NCI-H226 (cell line): ENCODE measurements around the gene OR10H3.
"Not testable (repeated sequence)": the region's sequence is repeated elsewhere in the genome, so short reads cannot be mapped to it uniquely, and the experiment has no call there.

Experiments
- DNase-seq: peaks from one replicate; pipeline ENCODE4 v3.0.0-alpha.2; 2015

OR10H3 gene

DNA sequence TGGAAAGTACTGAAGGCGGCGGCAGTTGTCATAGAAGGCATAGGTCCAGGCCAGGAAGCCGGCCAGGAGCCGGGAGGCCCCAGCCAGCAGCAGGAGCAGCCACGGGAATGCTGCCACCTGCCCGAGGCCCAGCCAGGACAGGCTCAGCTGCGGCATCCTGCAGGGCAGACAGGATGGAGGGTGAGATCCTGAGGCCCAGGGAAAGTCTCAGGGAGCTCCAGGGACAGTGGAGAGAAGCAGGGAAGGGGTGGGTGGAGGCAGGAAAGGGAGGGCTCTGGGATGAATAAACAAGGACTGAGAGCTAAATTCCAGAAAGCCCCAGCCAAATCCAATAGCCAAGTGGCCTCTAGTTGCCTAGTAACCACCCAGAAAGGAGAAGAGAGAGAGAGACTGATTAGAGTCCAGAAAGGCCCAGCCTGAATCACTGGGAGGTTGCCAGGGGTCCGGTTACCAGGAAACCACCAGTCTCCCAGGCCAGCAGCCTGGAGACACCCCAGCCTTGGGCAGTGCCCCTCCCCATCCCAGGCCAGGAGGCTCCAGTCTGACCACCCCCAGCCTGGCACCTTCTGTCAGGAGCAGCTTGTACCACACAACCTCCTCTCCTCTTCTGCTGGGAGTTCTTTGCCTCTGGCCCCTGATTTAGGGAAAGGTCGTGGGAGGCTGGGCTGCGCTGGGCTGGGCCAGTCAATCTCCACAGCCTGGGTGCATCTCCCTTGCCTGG lies 42.1 kb downstream of the OR10H3 start:
- DNase-seq: no peak

DNA sequence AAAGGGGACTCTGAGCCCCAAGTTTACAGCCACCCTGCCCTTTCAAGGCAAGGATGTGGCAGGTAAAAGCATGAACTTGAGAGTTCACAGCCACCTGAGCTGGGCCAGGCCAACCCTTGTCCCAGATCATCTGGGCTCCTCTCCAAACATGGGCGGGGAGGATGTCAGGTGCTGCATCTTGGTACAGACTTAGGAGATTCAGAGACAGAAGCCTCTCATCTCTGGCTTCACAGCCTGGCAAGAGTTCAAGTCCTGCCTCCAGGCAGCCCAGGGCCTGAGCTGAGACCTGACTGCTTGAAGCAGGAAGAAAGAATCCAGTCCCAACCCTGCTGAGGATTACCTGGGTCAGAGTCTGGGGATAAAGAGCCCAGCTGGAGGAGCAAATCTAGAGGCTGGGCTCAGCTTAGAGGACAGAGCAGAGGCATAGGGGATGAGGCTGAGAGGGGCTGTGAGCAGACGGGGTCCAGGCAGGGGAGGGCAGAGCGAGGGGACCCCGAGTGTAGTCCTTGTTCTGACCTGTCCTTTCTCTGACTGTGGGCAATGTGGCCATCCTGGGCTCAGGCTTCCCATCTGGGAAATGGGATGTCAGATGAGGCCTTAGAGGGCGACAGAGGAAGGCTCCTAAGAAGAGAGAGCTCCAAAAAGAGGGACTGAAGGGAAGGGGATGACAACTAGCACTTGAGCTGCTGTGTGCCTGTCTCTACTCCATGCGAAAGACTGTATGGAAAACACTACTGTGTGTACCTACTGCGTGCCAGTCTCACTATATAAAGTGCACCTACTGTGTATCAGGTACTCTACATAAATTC lies 43.0 kb downstream of the OR10H3 start:
- no peak for DNase-seq

DNA sequence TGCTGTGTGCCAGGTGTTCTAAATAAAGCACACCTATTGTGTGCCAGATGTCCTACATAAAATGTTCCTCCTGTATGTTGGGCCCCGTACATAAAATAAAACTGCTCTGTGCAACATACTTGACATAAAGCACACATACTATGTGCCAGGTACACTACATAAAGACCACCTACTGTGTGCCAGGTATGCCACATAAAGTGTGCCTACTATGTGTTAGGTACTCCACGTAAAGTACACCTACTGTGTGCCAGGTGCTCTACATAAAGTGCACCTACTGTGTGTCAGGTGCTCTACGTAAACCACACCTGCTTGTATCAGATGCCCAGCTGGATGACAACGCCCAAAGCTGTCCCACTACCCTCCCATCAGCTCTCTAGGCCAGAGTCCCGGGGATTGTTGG lies 43.9 kb downstream of the OR10H3 start:
- DNase-seq: no peak

DNA sequence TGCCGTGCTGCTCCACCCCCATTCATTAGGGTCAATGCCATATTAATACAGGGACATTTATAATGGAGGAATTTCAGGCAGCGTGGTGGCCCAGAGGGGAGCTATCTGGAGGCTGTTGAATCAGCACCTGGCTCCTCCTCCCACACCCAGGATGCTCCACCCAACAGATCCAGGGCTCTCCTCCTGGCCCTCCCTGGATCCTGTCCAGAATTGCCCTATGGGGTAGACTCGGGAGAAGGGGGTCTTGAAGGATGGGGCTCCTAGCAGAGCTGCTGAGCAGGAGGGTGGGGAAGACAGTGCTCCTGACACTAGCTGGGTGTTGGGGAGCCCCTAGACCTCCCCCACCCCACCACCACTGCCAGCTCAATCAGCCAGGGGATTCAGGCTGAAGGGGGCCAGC lies 44.4 kb downstream of the OR10H3 start:
- no peak for DNase-seq

DNA sequence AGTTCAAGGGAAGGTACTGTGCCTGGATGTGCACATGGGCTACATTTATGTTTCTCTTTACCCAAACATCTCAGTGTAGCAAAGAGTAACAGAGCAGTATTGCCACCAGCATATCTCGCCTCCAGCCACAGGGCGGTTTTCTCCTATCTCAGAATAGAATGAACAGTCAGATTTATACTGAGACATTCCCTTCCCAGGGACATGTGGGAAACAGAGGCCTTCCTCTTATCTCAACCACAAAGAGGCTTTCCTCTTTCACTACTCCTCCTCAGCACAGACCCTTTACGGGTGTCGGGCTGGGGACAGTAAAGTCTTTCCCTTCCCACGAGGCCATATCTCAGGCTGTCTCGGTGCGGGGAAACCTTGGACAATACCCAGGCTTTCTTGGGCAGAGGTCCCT lies 45.1 kb downstream of the OR10H3 start:
- DNase-seq: not testable (repeated sequence)

DNA sequence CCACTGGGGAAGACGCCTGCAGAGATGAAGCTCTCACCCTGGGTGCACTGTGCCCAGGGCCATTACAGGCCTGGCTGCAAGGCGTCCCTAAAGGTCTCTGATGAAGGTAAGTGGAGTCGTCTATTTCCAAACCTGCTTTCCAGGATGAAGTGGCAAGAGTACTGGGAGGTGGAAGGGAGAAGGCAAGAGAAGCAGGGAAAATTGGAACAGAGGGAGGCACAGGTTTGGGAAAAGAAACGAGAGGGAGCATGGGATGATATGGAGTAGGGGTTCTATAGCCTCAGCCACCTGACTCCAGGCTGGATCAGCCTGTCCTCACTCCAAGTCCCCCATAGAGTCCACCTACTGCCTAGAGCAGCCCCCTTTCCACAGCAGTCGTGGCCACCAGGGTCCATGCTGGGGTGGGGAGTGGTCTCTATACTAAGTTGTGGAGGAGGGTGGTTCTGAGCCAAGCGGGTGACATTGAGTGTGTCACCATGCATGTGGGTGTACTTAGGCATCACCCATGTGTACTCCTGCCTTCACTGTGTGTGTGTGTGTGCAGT lies 49.9 kb downstream of the OR10H3 start, which contains the start of gene OR10H5:
Gene OR10H5, plus strand, starts transcription at position 51 of the 545 bp plus-strand sequence. CDS start 6,388 bp downstream, outside the sequence.
- no peak for DNase-seq

DNA sequence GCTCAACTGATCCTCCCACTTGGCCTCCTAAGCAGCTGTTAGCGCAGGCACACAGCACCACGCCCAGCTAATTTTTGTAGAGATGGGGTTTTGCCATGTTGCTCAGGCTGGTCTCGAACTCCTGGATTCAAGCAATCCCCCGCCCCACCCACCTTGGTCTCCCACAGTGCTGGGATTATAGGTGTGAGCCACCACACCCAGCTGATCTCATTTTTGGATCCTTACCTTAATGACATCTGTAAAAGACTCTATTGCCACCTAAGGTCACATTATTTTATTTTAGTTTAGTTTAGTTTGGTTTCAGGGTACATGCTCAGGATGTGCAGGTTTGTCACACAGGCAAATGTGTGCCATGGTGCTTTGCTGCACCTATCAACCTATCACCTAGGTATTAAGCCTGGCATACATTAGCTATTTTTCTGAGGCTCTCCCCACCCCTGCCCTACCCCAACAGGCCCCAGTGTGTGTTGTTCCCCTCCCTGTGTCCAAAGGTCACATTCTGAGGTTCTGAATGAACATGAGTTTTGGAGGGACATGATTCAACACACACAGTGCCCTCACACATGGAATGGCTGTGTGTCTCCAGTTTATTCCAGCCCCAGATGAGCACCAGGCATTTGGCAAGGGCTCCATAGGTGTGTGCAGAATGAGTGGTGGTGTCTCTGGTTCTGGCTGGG lies 50.9 kb downstream of the OR10H3 start:
- no peak for DNase-seq

DNA sequence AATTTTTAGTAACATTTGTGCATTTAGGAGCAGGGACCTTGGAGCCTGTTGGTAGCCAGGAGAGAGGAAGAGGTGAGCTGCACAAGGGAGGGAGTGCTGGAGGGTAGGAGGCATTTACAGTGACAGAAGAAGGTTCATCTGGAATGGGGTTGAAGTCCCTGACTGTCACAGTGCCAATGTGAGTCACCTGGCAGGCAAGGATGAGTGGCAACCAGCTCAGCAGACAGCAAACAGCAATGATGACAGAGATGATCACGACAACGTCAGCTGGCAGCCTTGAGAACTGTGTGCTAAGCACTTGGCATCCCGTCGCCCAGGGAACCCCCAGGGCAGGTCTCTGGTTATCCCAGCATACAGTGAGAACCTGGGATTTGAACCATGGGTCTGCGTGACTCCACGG lies 52.3 kb downstream of the OR10H3 start:
- DNase-seq: no peak
